ENCODE data around the gene RANGAP1.

Gene RANGAP1, protein sequence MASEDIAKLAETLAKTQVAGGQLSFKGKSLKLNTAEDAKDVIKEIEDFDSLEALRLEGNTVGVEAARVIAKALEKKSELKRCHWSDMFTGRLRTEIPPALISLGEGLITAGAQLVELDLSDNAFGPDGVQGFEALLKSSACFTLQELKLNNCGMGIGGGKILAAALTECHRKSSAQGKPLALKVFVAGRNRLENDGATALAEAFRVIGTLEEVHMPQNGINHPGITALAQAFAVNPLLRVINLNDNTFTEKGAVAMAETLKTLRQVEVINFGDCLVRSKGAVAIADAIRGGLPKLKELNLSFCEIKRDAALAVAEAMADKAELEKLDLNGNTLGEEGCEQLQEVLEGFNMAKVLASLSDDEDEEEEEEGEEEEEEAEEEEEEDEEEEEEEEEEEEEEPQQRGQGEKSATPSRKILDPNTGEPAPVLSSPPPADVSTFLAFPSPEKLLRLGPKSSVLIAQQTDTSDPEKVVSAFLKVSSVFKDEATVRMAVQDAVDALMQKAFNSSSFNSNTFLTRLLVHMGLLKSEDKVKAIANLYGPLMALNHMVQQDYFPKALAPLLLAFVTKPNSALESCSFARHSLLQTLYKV

DNA sequence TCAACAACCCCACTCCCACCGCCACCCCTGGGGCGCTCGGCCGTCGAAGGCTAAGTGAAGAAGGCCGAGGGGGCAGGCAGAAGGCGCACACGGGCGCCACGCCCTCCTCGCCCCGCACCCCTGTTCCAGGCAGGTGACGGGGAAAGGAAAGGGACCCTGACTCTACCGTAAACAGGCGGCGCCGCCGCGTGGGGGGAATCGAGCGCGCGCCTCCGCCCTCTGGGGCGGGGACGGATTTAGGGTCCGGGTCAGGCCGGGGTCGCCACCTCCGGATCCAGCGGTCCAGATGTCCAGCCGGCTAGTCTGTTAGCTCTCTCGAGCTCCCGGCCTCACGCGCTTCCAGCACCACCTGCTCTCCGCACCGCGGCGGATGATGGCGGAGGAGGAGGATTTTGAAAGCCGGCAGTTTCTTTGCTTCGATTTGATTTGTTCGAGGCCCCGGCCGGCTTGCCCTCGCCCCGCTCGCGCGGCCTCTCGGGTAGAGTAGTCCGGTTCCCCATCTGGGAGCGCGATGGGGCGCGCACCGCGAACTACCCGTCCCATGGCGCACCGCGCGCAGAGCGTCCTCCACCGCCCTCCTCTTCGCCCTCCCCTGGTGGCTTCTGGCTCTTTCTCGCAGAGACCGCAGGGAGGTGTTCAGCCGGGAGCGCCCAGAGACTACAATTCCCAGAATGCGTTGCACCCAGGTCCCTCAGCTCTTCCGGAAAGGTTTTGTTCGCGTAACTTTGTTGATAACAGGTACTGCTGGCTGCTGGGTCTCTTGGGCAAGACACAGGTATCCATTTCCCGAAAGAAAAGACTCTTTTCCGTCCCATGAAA, at the start of gene RANGAP1:
Gene RANGAP1, minus strand, starts transcription at position 368 of the 819 bp plus-strand sequence. CDS start 5,143 bp downstream, outside the sequence.
- DNase-seq (ENCODE audit: low read depth in 2 of 2): peak; percentile 95 to 98

GRCh38 chr22:41334951-41335635, 49.1 kb upstream of the RANGAP1 start:
- DNase-seq (ENCODE audit: low read depth in 2 of 2): no peak

GRCh38 chr22:41334215-41334614, 48.2 kb upstream of the RANGAP1 start:
- no peak for DNase-seq (ENCODE audit: low read depth in 2 of 2)

- no peak for DNase-seq (ENCODE audit: low read depth in 2 of 2)
Measured at GRCh38 chr22:41333806-41334205, 47.8 kb upstream of the RANGAP1 start.

DNA sequence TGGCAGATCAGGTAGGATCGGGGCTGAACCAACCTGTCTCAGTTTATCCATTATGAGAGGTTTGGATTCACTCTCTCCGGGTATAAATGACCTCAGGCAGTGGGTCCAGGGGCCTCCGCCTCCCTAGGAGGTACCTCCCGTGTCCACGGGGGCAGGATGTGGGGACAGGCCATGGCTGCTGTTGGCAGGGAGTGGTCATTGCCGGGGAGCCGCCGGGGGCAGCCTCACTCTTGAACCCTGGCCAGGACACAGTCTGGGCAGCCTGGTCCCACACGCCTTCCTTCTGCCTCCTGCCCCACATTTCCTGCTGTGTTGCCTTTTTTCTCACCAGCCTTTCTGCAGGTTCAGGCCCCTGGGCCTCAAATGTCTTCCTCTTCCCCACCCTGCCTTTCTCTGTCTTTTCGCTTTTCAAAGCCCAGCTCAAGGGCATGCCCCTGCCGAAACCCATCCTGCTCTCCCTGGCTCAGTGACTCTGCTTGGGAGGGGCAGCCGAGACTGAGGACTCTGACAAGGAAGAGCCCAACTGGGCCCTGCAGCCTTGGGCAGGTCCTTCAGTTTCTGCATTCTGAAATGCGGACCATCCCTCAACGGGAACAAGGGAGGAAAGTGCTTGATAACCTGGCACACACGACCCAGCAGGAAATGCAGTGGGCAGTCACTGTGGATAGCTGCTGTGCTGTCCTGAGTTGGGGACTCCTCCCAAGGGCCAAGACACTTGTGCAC, 46.4 kb upstream of the RANGAP1 start:
- DNase-seq (ENCODE audit: low read depth in 2 of 2): no peak

- no peak for DNase-seq (ENCODE audit: low read depth in 2 of 2)
Measured at GRCh38 chr22:41330169-41330568, 44.2 kb upstream of the RANGAP1 start.

- DNase-seq (ENCODE audit: low read depth in 2 of 2): no peak
Measured at GRCh38 chr22:41327124-41327523, 41.1 kb upstream of the RANGAP1 start.

- no peak for DNase-seq (ENCODE audit: low read depth in 2 of 2)
Measured at GRCh38 chr22:41324821-41325528, 39.0 kb upstream of the RANGAP1 start.

- DNase-seq (ENCODE audit: low read depth in 2 of 2): no peak
Measured at GRCh38 chr22:41320416-41321240, 34.6 kb upstream of the RANGAP1 start.

DNA sequence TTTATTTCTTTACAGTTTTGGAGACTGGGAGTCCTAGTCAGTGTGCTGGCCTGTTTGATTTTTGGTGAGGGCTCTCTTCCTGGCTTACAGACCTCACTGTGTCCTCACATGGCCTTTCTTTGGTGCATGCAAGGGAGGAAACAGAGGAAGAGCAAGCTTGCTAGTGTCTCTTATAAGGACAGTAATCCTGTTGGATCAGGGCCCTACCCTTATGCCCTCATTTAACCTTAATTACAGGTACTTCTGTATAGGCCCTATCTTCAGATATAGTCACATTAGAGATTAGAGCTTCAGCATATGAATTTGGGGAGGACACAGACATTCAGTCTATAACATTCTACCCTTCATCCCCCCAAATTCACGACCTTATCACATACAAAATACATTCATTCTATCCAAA, 29.6 kb upstream of the RANGAP1 start:
- DNase-seq (ENCODE audit: low read depth in 2 of 2): no peak

- no peak for DNase-seq (ENCODE audit: low read depth in 2 of 2)
Measured at GRCh38 chr22:41314821-41315220, 28.8 kb upstream of the RANGAP1 start.

- no peak for DNase-seq (ENCODE audit: low read depth in 2 of 2)
Measured at GRCh38 chr22:41311487-41311886, 25.5 kb upstream of the RANGAP1 start.

DNA sequence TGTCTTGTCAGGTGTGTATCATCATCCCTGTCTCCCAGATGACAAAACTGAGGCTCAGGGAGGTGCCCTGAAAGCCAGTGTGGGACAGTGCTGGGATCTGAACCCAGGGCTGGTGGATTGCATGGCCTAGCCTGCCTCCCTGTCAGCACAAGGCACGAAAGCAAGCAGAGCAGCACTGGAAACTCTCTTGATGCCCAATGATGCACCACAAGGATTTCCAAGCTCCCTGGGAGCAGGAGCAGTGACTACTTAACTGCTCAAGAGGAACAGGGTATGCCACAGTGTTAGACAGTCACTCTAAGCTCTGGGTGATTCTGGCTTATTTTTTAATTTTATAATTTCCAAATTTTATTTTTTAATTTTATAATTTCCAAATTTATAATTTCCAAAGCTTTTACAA, 24.3 kb upstream of the RANGAP1 start:
- no peak for DNase-seq (ENCODE audit: low read depth in 2 of 2)

DNA sequence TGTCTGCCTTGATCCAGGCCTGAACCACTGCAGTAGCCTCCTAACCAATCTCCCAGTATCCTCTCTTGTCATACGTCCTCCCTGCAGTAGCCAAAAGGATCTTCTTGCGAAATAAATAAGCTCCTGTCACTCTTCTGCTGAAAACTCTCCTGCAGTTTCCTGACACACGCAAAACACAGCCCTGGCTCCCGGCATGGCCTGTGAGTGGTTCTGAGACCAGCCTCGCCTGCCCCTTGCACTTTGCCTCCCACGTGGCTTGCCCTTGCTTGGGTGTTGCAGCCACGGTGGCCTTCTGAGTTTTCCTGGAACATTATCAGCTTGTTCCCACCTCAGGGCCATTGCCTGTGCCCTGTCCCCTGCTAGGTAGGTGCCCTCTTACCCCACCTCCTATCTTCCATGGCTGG, 22.6 kb upstream of the RANGAP1 start:
- DNase-seq (ENCODE audit: low read depth in 2 of 2): no peak

- DNase-seq (ENCODE audit: low read depth in 2 of 2): no peak
Measured at GRCh38 chr22:41308054-41308453, 22.1 kb upstream of the RANGAP1 start.

DNA sequence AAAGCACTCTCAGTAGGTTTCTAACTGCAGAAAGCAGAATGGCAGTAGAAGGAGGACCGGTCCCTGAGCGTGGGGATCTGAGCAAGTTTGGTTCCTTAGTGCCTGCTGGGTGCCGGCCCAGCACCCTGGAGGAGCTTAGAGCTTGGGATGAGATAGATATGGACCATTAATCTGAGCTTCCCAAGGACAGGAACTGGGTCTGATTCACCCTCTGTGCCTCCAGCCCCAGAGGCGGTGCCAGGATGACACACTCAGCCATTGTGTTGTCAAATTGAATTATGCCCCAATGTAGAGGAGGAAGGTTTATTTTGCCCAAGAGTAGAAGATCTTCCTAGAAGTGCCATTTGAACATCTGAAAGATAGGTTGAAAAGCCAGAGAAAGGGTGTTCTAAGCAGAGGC, 19.7 kb upstream of the RANGAP1 start:
- no peak for DNase-seq (ENCODE audit: low read depth in 2 of 2)

DNA sequence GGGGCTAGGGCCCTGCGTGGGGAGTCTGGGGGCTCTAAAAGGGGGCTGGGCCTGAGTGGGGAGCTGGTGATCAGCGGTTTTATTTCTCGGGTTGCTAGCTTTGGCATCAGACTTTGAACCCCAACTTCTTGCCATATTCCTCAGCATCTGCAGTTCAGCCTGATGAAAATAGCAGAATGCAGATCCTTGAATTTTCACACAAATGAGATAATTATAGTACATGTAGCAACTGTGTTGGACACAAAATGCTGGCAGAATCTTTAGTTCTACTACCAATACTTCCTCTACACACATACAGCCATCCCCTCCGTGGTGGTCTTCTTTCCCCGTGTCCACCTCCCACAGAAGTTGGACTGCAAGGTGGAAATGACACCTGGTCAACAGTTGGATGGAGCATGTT, 16.8 kb upstream of the RANGAP1 start:
- DNase-seq (ENCODE audit: low read depth in 2 of 2): no peak

DNA sequence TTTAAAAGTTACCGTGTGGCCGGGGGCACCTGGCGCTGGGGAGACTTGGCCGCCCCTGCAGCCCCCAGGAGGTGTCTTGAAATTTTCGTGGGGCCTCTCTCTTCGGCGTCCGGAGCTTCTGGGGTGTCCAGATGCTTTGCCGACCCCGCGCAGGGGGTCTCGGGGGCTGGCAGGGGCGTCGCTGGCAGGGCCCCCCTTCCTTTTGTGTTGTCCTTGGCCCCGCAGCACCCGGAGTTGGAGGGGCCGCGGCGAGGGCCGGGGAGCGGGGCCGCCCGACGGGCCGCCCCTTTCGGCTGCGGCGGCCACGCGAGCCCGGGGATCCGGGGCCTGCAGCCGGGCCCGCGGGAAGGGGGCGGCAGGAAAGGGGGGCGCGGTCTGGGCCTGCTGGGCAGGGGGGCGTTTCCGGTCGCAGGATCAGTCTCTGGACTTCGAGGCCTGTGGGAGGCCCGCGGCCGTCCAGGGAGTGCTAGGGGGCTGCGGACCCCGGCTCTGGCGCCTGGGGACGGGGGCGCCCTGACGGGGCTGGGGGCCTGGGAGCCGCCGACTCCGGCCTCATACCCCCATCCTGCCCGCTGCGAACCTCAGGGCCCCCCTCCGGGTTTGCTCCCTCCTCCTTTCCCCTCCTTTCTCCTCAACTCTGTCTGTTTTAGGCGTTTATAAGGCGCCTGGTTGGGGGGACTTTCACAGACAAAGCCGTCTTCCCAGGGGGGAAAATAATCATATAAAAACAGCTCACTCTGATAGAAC, 16.2 kb upstream of the RANGAP1 start:
- DNase-seq (ENCODE audit: low read depth in 2 of 2): no peak

Measured in stimulated activated CD4-positive, alpha-beta T cell treated with anti-CD3 and anti-CD28 coated beads, Interleukin-4, amount 100 ng/mL, for 48 hours (primary cell).